Measurements from ENCODE around the gene LRP2. TPM values are rescaled to one million over a fixed set of nuclear protein-coding genes. Genes with fewer than 3 reads are reported as not detected.

Gene LRP2
- total RNA-seq, 4 donors from 2014 or later = not detected

- H3K9me3 ChIP-seq = no peaks in the 10 kb centered on the region
- WGBS, 2 donors = 0 to 1% methylated on average over 14 to 24 of the region's 32 CpGs
- H3K4me1 ChIP-seq = peaks cover 0 to 38% (median 28%) of the 10 kb centered on the region in 4 donors
- no peak overlapping the region for H3K27ac ChIP-seq
- DNase-seq (ENCODE audit: low spot score in 2 of 2) = no peak
- peak overlapping the region; percentile 20 to 65 (median 58) for H3K4me3 ChIP-seq
- peaks cover 0 to 66% of the 10 kb centered on the region in 2 donors for H3K27me3 ChIP-seq
- no peak for TF ChIP-seq POLR2A (IDR thresholded peaks at IDR 0.05)
- no peaks in the 10 kb centered on the region for H3K36me3 ChIP-seq
Observed at GRCh38 chr2:169361706-169362117, 622 bp downstream of the LRP2 start.

DNA sequence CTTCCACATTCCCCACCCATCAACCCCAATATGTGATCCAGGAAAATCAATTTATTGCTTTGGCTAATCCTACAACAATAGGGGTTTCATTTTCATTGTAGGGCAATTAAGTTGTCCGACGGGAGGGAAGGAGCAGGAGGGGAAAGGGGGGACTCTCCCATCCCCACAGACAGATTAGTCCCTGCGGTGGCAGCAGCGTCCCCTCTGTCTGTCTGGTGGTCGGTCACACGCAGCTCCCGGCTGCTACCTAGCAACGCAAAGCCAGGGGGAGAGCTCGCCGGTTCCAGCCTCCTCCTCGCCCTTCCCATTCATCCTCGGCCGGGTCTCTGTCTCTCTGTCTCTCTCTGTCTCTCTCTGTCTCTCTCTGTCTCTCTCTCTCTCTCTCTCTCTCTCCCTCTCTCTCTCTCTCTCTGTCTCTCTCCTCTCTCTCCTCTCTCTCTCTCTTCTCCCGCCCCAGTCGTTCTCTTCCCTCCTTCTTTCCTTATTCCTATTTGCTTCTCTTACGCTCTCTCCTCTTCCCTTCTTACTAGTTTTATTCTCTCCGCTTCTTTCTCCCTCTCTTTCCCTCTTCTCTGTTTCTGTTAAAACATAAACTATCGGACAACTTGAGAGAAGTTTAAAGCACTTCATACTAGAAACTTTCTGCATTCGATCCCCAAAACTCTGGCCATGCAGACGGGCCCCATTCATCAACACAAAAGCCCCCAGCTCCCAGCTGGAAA lies 1.2 kb downstream of the LRP2 start:
- DNase-seq (ENCODE audit: low spot score in 2 of 2) = no peak
- Histone ChIP-seq H3K27ac (no peak overlapping the region), H3K4me3 (peak overlapping the region in 3 of 4 donors; percentile 54 to 65 (median 63)), H3K36me3 (no peaks in the 10 kb centered on the region), H3K4me1 (peaks cover 0 to 38% (median 28%) of the 10 kb centered on the region in 4 donors), H3K27me3 (peaks cover 0 to 66% of the 10 kb centered on the region in 2 donors), H3K9me3 (no peaks in the 10 kb centered on the region)
- 5 to 15% methylated on average over 20 of the region's 20 CpGs for WGBS, 2 donors
- TF ChIP-seq EP300 (IDR thresholded peaks at IDR 0.05) (no peak), POLR2A (IDR thresholded peaks at IDR 0.05) (no peak), CTCF (IDR thresholded peaks at IDR 0.05) (no peak)

DNA sequence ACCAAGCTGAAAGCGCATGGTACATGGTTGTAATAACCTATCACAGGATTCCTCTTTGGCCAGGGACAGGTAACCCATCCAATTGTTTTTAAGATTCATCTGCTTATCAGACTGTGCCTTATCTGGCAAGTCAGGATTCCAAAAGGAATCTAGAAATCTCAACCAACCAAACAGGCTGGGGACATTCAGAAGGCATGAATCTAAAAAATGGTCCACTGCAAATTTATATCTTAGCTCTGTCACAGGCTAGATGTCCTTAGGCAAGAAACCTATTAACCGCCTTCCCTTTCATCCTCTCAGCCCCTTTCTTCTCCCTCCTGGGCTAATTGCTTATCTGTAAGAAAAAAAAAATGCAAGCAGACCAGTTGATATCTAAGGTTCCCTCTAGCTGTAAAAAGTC lies 4.3 kb downstream of the LRP2 start:
- TF ChIP-seq POLR2A (IDR thresholded peaks at IDR 0.05) (no peak), EP300 (IDR thresholded peaks at IDR 0.05) (no peak), CTCF (IDR thresholded peaks at IDR 0.05) (no peak)
- 93% methylated on average over 2 of the region's 2 CpGs for WGBS, 2 donors
- DNase-seq (ENCODE audit: low spot score in 2 of 2) = no peak
- peaks cover 0 to 46% of the 10 kb centered on the region in 2 donors for H3K27me3 ChIP-seq
- no peaks in the 10 kb centered on the region for H3K9me3 ChIP-seq
- peaks cover 0 to 17% (median 14%) of the 10 kb centered on the region in 4 donors for H3K4me1 ChIP-seq
- no peak overlapping the region for H3K27ac ChIP-seq
- H3K4me3 ChIP-seq = no peak overlapping the region
- no peaks in the 10 kb centered on the region for H3K36me3 ChIP-seq

DNA sequence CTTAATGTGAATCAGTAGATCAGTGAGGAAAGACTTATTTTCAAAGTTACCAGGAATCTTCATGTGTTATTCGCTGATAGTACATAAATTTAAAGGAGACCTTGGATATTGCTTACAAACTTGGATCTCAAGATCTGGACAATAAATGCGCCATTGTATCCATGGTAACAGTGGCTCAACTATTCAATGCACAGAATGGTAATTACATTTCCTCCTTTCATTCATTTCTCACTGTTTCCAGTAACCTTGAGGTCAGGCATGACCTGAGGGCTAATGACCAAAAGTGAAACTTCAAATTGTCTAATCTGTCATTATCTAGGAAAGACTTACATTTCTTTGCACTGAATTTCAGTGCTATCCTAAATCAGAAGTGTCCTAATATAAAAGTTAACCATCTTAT lies 8.1 kb downstream of the LRP2 start:
- DNase-seq (ENCODE audit: low spot score in 2 of 2) = no peak
- Histone ChIP-seq H3K4me1 (no peaks in the 10 kb centered on the region), H3K27ac (no peak overlapping the region), H3K4me3 (no peak overlapping the region), H3K9me3 (no peaks in the 10 kb centered on the region), H3K27me3 (peaks cover 0 to 11% of the 10 kb centered on the region in 2 donors), H3K36me3 (no peaks in the 10 kb centered on the region)
- TF ChIP-seq EP300 (IDR thresholded peaks at IDR 0.05) (no peak), POLR2A (IDR thresholded peaks at IDR 0.05) (no peak), CTCF (IDR thresholded peaks at IDR 0.05) (no peak)
- 55 to 71% methylated on average over 2 of the region's 2 CpGs for WGBS, 2 donors

GRCh38 chr2:169351725-169352124 lies 10.6 kb downstream of the LRP2 start:
- no peaks in the 10 kb centered on the region for H3K9me3 ChIP-seq
- TF ChIP-seq CTCF (IDR thresholded peaks at IDR 0.05) = no peak
- no peak for TF ChIP-seq EP300 (IDR thresholded peaks at IDR 0.05)
- TF ChIP-seq POLR2A (IDR thresholded peaks at IDR 0.05) = no peak
- no peak overlapping the region for H3K27ac ChIP-seq
- DNase-seq (ENCODE audit: low spot score in 2 of 2) = no peak
- no peak overlapping the region for H3K4me3 ChIP-seq
- no peaks in the 10 kb centered on the region for H3K27me3 ChIP-seq
- no peaks in the 10 kb centered on the region for H3K36me3 ChIP-seq
- no peaks in the 10 kb centered on the region for H3K4me1 ChIP-seq
- WGBS, 2 donors = 67 to 72% methylated on average over 4 of the region's 4 CpGs
